ENCODE measurements around the gene ASB17. TPM values are rescaled to one million over a fixed set of nuclear protein-coding genes. Genes with fewer than 3 reads are reported as not detected.

The ASB17 gene, protein sequence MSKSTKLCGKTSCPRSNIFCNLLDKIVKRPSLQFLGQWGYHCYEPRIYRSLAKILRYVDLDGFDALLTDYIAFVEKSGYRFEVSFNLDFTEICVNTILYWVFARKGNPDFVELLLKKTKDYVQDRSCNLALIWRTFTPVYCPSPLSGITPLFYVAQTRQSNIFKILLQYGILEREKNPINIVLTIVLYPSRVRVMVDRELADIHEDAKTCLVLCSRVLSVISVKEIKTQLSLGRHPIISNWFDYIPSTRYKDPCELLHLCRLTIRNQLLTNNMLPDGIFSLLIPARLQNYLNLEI
- not detected for total RNA-seq
- not detected for polyA plus RNA-seq
- long read RNA-seq, donor 1 = 0 reads
- long read RNA-seq, donor 2 = 0 reads
- long read RNA-seq, donor 3 = 0 reads
- long read RNA-seq, donor 4 = 0 reads
- long read RNA-seq, donor 5 = 0 reads
- long read RNA-seq, donor 6 = 0 reads
- long read RNA-seq, donor 7 = 0 reads
- long read RNA-seq, donor 8 = 0 reads
- long read RNA-seq, donor 9 = 0 reads
- long read RNA-seq, donor 10 = 0 reads

DNA sequence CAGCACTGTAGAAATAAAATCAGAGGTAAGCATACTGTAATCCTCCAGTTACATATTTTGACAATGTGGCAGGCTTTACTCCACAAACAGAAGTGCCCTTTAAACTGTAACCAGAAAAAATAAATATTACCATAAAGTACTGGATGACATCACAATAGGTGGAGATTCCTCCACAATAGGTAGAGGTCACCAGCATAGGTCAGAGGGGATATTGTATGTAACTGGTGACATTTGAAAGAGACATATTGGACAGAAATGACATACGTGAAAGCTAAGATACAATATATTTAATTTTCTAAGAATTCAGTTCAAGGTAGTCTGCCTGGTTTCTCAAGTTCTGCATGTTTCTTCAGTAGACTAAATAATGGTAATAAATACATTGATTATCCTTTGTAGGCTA lies at the start of gene ASB17:
Gene ASB17 (minus strand): TSS at position 101 of the 400 bp plus-strand sequence. CDS start 113 bp downstream, outside the sequence.
- Histone ChIP-seq H3K4me1 (replicated peaks in 1 of 2) (no peaks in the 10 kb centered on the region), H3K36me3 (replicated peaks in 1 of 2) (no peaks in the 10 kb centered on the region), H3K9me3 (replicated peaks in 1 of 3) (no peaks in the 10 kb centered on the region), H3K27me3 (no peaks in the 10 kb centered on the region), H3K27ac (no peak within 1 kb of the TSS), H3K4me3 (no peak within 1 kb of the TSS)
- DNase-seq = no peak
- intact Hi-C loops (cut with DNase I) = no loop called here
- TF ChIP-seq POLR2A (IDR thresholded peaks at IDR 0.05) (no peak), CTCF (IDR thresholded peaks at IDR 0.05) (no peak)
- WGBS, 4 donors = 81 to 95% (median 88%) methylated on average over 1 of the region's 1 CpG

DNA sequence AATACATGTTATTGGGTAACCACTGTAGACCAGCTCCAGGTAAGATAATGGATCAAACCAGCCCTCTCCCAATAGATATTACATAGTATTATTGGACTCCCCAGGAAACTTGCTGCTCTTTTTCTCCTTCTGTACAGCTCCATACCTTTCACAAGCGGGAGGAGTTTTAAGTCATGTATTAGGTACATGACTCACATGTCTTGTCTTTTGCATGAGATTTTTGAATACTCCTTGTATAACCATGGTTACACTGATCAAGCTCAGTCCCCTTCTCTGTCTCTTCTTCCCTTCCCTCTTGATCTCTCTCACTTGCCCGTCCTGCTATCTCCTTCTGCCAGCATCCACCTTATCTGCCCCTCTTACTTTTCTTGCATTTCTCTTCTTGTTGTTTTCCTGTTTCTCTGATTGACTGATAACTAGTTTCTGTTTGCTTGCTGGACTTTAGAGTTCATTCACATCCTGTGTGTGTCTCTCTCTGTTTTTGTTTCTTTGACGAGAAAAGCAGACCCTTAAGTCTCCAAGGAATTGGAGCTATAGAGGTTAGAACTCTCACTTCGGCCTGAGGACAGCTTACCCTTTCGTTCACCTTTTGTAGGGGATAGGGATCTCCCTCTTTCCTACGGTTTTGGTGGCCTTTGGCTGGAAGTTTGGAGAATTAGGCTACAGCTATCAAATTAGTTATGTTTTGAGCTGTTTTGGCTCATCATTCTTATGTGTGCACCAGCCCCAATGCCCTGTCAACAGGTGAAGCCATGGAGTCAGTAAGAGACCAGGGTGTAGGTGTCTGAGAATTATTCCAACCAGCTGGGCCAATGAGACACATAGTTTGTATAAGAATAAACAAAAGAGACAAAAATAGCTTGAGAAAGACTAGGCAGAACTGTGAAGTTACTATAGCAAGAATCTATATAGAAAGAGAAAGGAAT lies 49.0 kb upstream of the ASB17 start:
- Histone ChIP-seq H3K27ac (no peak overlapping the region), H3K27me3 (no peaks in the 10 kb centered on the region), H3K9me3 (replicated peaks in 1 of 3) (no peaks in the 10 kb centered on the region), H3K36me3 (replicated peaks in 1 of 2) (no peaks in the 10 kb centered on the region), H3K4me1 (replicated peaks in 1 of 2) (no peaks in the 10 kb centered on the region), H3K4me3 (no peak overlapping the region)
- WGBS, 4 donors = 57 to 72% (median 65%) methylated on average over 6 of the region's 6 CpGs
- intact Hi-C loops (cut with DNase I) = no loop called here
- no peak for DNase-seq
- TF ChIP-seq POLR2A (IDR thresholded peaks at IDR 0.05) (no peak), CTCF (IDR thresholded peaks at IDR 0.05) (no peak)

- H3K4me1 ChIP-seq (replicated peaks in 1 of 2) = no peaks in the 10 kb centered on the region
- H3K4me3 ChIP-seq = no peak overlapping the region
- no peaks in the 10 kb centered on the region for H3K27me3 ChIP-seq
- DNase-seq = no peak
- no peak overlapping the region for H3K27ac ChIP-seq
- H3K36me3 ChIP-seq (replicated peaks in 1 of 2) = no peaks in the 10 kb centered on the region
- H3K9me3 ChIP-seq (replicated peaks in 1 of 3) = no peaks in the 10 kb centered on the region
- TF ChIP-seq POLR2A (IDR thresholded peaks at IDR 0.05) = no peak
- TF ChIP-seq CTCF (IDR thresholded peaks at IDR 0.05) = no peak
- intact Hi-C loops (cut with DNase I) = no loop called here
Measured at GRCh38 chr1:75970631-75971030, 38.4 kb upstream of the ASB17 start.

DNA sequence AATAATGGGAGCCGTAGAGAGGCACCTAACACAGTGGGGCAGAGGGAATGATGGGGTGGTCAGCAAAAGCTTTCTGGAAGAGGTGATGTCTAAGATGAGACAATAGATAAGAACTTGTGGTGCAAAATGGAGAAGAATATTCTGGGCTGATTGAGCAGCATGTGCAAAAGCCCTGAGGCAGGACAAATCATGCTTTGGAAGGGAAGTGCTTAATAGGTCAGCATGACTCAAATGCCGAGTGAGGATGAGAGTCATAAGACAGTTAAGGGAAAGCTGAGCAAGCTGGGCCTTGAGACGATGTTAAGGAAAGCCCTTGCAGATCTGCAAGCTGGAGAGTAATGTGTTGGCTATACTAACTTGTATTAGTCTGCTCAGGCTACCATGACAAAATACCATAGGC lies 37.3 kb upstream of the ASB17 start:
- H3K4me3 ChIP-seq = no peak overlapping the region
- H3K27ac ChIP-seq = no peak overlapping the region
- WGBS, 4 donors = 69 to 81% (median 76%) methylated on average over 3 of the region's 3 CpGs
- H3K4me1 ChIP-seq (replicated peaks in 1 of 2) = no peaks in the 10 kb centered on the region
- TF ChIP-seq CTCF (IDR thresholded peaks at IDR 0.05) (no peak), POLR2A (IDR thresholded peaks at IDR 0.05) (no peak)
- no peaks in the 10 kb centered on the region for H3K9me3 ChIP-seq (replicated peaks in 1 of 3)
- H3K36me3 ChIP-seq (replicated peaks in 1 of 2) = no peaks in the 10 kb centered on the region
- H3K27me3 ChIP-seq = no peaks in the 10 kb centered on the region
- intact Hi-C loops (cut with DNase I) = no loop called here
- no peak for DNase-seq
